Mesangial cell (primary cell): ENCODE results near the gene OR11A1. TPM values are rescaled to one million over a fixed set of nuclear protein-coding genes. Genes with fewer than 3 reads are reported as not detected.

Experiments
- total RNA-seq: library from RNA; depleted of rRNA; stranded (reverse); fragments of >200 nt; gene quantifications from 2 replicates; pipeline ENCODE4 v1.2.3, GENCODE V29; 2015

OR11A1 gene, protein sequence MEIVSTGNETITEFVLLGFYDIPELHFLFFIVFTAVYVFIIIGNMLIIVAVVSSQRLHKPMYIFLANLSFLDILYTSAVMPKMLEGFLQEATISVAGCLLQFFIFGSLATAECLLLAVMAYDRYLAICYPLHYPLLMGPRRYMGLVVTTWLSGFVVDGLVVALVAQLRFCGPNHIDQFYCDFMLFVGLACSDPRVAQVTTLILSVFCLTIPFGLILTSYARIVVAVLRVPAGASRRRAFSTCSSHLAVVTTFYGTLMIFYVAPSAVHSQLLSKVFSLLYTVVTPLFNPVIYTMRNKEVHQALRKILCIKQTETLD
- not detected in 2 replicates for total RNA-seq

DNA sequence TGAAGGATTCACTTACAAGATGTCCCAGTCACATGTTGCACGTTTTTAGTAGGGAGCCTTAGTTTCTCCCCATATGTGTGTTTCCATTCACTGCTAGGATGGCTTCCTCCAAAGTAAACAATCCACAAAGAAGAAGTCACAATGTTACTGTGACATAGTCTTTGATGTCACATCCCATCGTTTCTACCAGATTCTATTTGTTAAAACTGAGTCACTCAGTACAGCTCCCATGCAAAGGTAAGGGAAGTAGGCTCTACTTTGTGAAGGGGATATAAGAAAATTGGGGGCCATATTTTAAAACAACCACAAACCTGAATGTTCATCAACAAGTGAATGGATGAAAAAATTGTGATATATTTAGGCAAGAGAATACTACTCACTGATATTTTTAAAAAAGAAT is at the start of gene OR11A1, which contains the start of gene OR2H1:
OR11A1 (minus strand) TSS at position 101 of the 400 bp plus-strand sequence. CDS start 29,430 bp downstream, outside the sequence.
OR2H1 (plus strand) TSS at position 185 of the 400 bp plus-strand sequence. CDS start 4,615 bp downstream, outside the sequence.

DNA sequence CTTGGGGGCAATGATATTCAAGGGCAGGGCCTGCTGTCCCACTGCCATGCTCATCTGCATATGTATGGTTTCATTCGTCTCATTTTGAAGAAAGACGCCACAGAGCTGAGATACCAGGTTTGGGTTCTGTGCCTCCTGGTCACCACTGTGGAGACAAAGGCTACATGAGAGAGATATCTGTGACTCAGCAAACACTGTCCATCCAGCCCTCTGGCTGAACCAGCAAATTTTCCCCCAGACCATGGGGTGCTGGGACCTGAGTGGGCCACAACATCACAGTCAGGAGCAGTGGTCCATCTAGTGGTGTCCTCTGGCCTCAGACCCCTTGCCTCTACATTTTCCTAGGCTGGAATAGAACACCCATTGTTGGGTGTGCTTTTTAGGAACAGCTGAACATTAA is 30.8 kb upstream of the OR11A1 start, which contains the start of gene MAS1L:
MAS1L (minus strand) TSS at position 297 of the 400 bp plus-strand sequence; CDS start at position 243, 54 bp downstream.

DNA sequence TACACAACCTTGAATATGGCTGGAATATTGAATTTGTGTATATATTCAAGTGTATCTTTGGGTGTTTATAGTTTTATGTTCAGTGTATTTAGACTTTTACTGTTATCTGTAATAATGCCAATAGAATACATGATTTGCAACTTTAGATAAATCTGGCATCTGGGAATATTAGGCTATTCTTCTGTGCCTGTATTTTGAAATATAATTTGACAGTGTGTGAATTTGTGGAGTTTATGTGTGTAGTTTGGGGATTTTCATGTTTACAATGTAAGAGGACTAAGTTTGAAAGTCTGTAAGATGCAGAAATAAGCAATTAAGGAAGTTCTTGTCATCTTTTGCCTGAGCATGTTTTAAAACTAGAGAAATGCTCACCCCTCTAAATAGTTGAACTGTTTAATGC is 17.9 kb downstream of the OR11A1 start, which contains the start of gene OR10C1:
OR10C1 (plus strand) TSS at position 301 of the 400 bp plus-strand sequence. CDS start 710 bp downstream, outside the sequence.

DNA sequence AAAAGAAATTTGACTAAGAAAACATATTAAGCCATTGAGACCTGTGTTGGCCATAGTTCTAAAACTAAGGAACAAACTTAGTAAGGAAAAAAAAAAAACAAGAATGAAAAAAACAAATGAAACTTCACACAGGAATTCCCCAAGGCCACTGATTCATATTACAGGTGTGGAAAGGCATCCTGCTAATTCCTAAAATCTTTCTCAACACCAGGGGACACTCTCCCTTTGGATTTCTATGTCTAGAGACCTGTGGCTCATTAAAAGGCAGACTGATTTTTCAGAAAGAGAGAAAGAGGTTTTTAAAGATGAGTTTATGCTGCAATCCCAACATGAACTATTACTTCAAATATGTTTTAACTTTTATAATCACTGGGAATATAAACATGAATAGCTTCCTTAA is 42.3 kb downstream of the OR11A1 start, which contains the start of gene OR12D1:
OR12D1 (plus strand) TSS at position 341 of the 400 bp plus-strand sequence.

DNA sequence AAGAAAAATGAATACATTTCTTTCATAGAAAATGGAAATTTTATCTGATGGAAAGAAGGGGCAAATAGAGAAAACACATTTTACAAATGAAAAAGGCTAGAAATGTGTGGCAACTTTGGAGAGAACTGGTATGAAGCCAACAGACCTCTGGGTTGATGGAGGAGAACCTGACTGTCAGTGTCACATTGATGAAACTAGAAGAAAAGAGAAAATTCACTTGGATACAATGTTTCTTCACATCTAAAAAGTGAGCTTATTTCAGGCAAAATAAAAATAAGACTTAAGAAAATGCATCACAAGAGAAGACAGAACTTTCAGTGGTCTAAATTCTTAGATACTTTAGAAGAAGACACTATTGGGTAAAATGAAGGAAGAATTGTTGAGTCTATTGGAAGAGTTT is 61.5 kb downstream of the OR11A1 start, which contains the start of gene OR12D2:
OR12D2 (plus strand) TSS at position 301 of the 400 bp plus-strand sequence. CDS start 1,069 bp downstream, outside the sequence.

Other genes with a start within 250 kb of the OR11A1 start
- not detected in 2 replicates for gene OR14J1, start 155.4 kb downstream of the OR11A1 start, total RNA-seq
- gene OR5V1, start 88.2 kb downstream of the OR11A1 start, total RNA-seq = not detected in 2 replicates
- not detected in 2 replicates for gene OR12D3, start 81.8 kb downstream of the OR11A1 start, total RNA-seq
- not detected in 2 replicates for gene OR12D2, start 61.4 kb downstream of the OR11A1 start, total RNA-seq
- gene OR12D1, start 42.1 kb downstream of the OR11A1 start, total RNA-seq = not detected in 2 replicates
- not detected in 2 replicates for gene OR10C1, start 17.8 kb downstream of the OR11A1 start, total RNA-seq
- not detected in 2 replicates for gene OR2H1, start 84 bp upstream of the OR11A1 start, total RNA-seq
- gene MAS1L, start 30.9 kb upstream of the OR11A1 start, total RNA-seq = not detected in 2 replicates
- gene UBD, start 102.7 kb upstream of the OR11A1 start, total RNA-seq = not detected in 2 replicates
- gene OR2H2, start 128.1 kb upstream of the OR11A1 start, total RNA-seq = not detected in 2 replicates
- gene GABBR1, start 176.1 kb upstream of the OR11A1 start, total RNA-seq = 3.3 and 9.5 TPM in 2 replicates
- not detected in 2 replicates for gene MOG, start 200.0 kb upstream of the OR11A1 start, total RNA-seq
- gene ZFP57, start 224.1 kb upstream of the OR11A1 start, total RNA-seq = not detected in 2 replicates